ENCODE results near the gene CALML5. TPM values are rescaled to one million over a fixed set of nuclear protein-coding genes. Genes with fewer than 3 reads are reported as not detected.

CALML5 gene
- total RNA-seq (2014; rRNA removed; shearing (Covaris generic)), result not detected in 2 replicates
- polyA plus RNA-seq (2015; cell fraction: cytosol; rRNA removed), result not detected in 2 replicates
- polyA plus RNA-seq (2015; cell fraction: nucleus; rRNA removed), result not detected in 2 replicates

- in situ Hi-C loops (cut with HindIII; ENCODE audit: low pct_unique_long_range_greater_than_20kb, low sequenced_read_pairs), result no loop called here
- no peak for DNase-seq (ENCODE audit: low read depth, low spot score)
Observed at GRCh38 chr10:5499493-5500140, at the start of gene CALML5. CALML5 (minus strand) TSS chr10:5499570; CDS start chr10:5499438, 132 bp downstream.

- peak; percentile 57 for DNase-seq (ENCODE audit: low read depth, low spot score)
- in situ Hi-C loops (cut with HindIII; ENCODE audit: low pct_unique_long_range_greater_than_20kb, low sequenced_read_pairs), result no loop called here
Observed at GRCh38 chr10:5547931-5548660, 48.7 kb upstream of the CALML5 start.

- in situ Hi-C loops (cut with HindIII; ENCODE audit: low pct_unique_long_range_greater_than_20kb, low sequenced_read_pairs), result no loop called here
- DNase-seq (ENCODE audit: low read depth, low spot score), result no peak
Observed at GRCh38 chr10:5547681-5547930, 48.2 kb upstream of the CALML5 start.

GRCh38 chr10:5546891-5547680, 47.7 kb upstream of the CALML5 start:
- DNase-seq (ENCODE audit: low read depth, low spot score), result no peak
- in situ Hi-C loops (cut with HindIII; ENCODE audit: low pct_unique_long_range_greater_than_20kb, low sequenced_read_pairs), result no loop called here

- DNase-seq (ENCODE audit: low read depth, low spot score), result no peak
- in situ Hi-C loops (cut with HindIII; ENCODE audit: low pct_unique_long_range_greater_than_20kb, low sequenced_read_pairs), result no loop called here
Observed at GRCh38 chr10:5545778-5546710, 46.7 kb upstream of the CALML5 start.

- in situ Hi-C loops (cut with HindIII; ENCODE audit: low pct_unique_long_range_greater_than_20kb, low sequenced_read_pairs), result no loop called here
- DNase-seq (ENCODE audit: low read depth, low spot score), result no peak
Observed at GRCh38 chr10:5545426-5545777, 46.0 kb upstream of the CALML5 start.

- in situ Hi-C loops (cut with HindIII; ENCODE audit: low pct_unique_long_range_greater_than_20kb, low sequenced_read_pairs), result no loop called here
- no peak for DNase-seq (ENCODE audit: low read depth, low spot score)
Observed at GRCh38 chr10:5545011-5545410, 45.6 kb upstream of the CALML5 start.

- in situ Hi-C loops (cut with HindIII; ENCODE audit: low pct_unique_long_range_greater_than_20kb, low sequenced_read_pairs), result no loop called here
- DNase-seq (ENCODE audit: low read depth, low spot score), result no peak
Observed at GRCh38 chr10:5544216-5544805, 44.9 kb upstream of the CALML5 start.

GRCh38 chr10:5543623-5544022, 44.3 kb upstream of the CALML5 start:
- no peak for DNase-seq (ENCODE audit: low read depth, low spot score)
- in situ Hi-C loops (cut with HindIII; ENCODE audit: low pct_unique_long_range_greater_than_20kb, low sequenced_read_pairs), result no loop called here

- no peak for DNase-seq (ENCODE audit: low read depth, low spot score)
- in situ Hi-C loops (cut with HindIII; ENCODE audit: low pct_unique_long_range_greater_than_20kb, low sequenced_read_pairs), result no loop called here
Observed at GRCh38 chr10:5542100-5542499, 42.7 kb upstream of the CALML5 start.

GRCh38 chr10:5540891-5541290, 41.5 kb upstream of the CALML5 start:
- no peak for DNase-seq (ENCODE audit: low read depth, low spot score)
- in situ Hi-C loops (cut with HindIII; ENCODE audit: low pct_unique_long_range_greater_than_20kb, low sequenced_read_pairs), result no loop called here

- no peak for DNase-seq (ENCODE audit: low read depth, low spot score)
- in situ Hi-C loops (cut with HindIII; ENCODE audit: low pct_unique_long_range_greater_than_20kb, low sequenced_read_pairs), result no loop called here
Observed at GRCh38 chr10:5540080-5540479, 40.7 kb upstream of the CALML5 start.

GRCh38 chr10:5538892-5539651, 39.7 kb upstream of the CALML5 start:
- in situ Hi-C loops (cut with HindIII; ENCODE audit: low pct_unique_long_range_greater_than_20kb, low sequenced_read_pairs), result no loop called here
- no peak for DNase-seq (ENCODE audit: low read depth, low spot score)

- no peak for DNase-seq (ENCODE audit: low read depth, low spot score)
- in situ Hi-C loops (cut with HindIII; ENCODE audit: low pct_unique_long_range_greater_than_20kb, low sequenced_read_pairs), result no loop called here
Observed at GRCh38 chr10:5538446-5538845, 39.1 kb upstream of the CALML5 start.

GRCh38 chr10:5537684-5538083, 38.3 kb upstream of the CALML5 start:
- in situ Hi-C loops (cut with HindIII; ENCODE audit: low pct_unique_long_range_greater_than_20kb, low sequenced_read_pairs), result no loop called here
- DNase-seq (ENCODE audit: low read depth, low spot score), result no peak

- in situ Hi-C loops (cut with HindIII; ENCODE audit: low pct_unique_long_range_greater_than_20kb, low sequenced_read_pairs), result no loop called here
- DNase-seq (ENCODE audit: low read depth, low spot score), result no peak
Observed at GRCh38 chr10:5536486-5537081, 37.2 kb upstream of the CALML5 start.

Measured in SK-MEL-5 (cell line).